Lower leg skin (tissue), 4 donors: Measurements from ENCODE around the gene RNU1-4. TPM values are rescaled to one million over a fixed set of nuclear protein-coding genes. Genes with fewer than 3 reads are reported as not detected.
"Not testable (repeated sequence)": the region's sequence is repeated elsewhere in the genome, so short reads cannot be mapped to it uniquely, and the experiment has no call there.

Experiments used
- DNase-seq, 2 donors: peaks; one replicate each; pipeline ENCODE4 v3.0.0-alpha.2; 2019; ENCODE audit warnings: low spot score in 2 of 2
- H3K4me3 ChIP-seq: fragments of 200-600 bp; sonication (generic); 2 replicates; pipeline ENCODE4 v1.5.1; 2017; ENCODE audit warnings: mild to moderate bottlenecking, low read depth; ENCODE audit not compliant: poor library complexity, severe bottlenecking
- WGBS, 2 donors: methylation state at CpG; one replicate each; pipeline ENCODE4 v1.1.5; 2018; 5-methylcytosine and 5-hydroxymethylcytosine counted together
- intact Hi-C: fragments of 100-400 bp; cut with DNase I; formaldehyde crosslinking; loops from one replicate; pipeline ENCODE4 v1.15.0; 2023; ENCODE audit warnings: low total_unique reads
- total RNA-seq, 4 donors: library from RNA; depleted of rRNA; stranded (reverse); fragments of >200 nt; gene quantifications; one replicate each; pipeline ENCODE4 v1.1.0, GENCODE V29; 2016

RNU1-4 gene
- total RNA-seq, 4 donors from 2014 or later, result under 0.01 TPM; not detected in 1

DNA sequence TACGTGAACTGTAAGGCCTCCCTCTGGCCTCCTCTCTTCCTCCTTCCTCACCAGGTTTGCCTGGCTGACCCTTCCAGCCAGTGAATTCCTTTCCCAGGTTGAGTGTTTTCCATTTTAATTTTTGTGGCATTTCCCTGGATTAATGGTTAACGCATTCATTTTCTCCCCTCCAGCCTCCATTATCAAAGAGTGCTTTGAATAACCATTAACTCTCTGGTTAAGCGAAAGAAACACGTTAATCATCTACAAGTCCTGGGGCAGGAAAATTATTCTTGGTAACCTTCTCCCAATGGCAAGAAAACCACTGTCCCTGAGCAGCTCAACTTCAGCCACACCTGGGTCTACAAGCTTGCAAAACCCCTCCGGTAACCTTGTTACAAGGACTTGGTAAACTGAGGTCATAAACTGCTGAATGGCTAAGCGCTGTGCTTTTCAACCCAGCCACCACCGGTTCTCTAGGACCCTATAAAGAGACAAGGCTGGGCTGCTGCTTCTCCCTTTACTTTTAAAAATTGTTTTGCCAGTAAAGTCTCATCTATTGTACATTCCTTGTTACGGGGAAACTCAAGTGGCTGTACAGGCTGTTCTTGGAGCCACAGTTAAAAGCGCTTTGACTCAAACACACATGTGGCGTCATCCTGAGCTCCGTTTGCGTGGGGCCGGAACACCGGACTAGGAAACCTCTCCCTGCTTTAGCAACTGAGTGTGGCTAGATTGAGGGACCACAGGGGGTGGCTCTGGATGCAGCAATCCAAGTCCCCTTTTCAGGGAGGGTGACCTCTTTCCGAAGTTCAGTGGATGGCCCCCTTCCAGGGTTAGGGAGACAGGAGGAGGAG, 24.7 kb downstream of the RNU1-4 start:
- 61 to 62% methylated on average over 15 of the region's 15 CpGs for WGBS, 2 donors
- H3K4me3 ChIP-seq, intact Hi-C loops: not testable (repeated sequence)
- peak; percentile 25 to 85 for DNase-seq

GRCh38 chr1:16765731-16766605, 25.7 kb downstream of the RNU1-4 start:
- DNase-seq, result peak; percentile 75 to 93
- intact Hi-C loops, H3K4me3 ChIP-seq: not testable (repeated sequence)
- 41 to 44% methylated on average over 27 of the region's 31 CpGs for WGBS, 2 donors

DNA sequence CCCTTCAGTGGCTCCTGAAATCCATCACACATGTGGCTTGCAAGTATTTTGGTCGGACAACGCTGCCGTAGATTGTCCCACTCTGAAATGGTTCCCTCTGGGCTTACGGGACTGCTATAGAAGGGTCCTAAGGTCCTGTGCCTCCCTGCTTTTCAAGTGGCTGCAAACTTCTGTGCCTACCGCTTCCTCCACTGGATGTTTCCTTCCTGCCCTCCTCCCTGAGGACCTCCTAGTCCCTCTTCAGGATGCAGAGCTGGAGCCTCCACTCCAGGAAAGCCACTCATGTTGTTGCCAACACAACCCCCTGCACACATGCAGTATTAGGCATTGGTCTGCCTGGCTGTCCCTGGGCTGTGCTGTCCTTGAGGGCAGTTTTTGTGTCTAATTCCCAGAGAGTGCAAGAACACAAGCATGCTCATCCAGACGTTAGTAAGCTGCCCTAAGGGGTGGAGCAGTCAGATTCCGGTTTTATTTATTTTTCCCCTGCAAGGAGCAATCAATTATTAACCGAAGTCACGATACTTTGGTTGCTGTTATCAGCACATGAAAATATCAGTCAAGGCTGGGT, 26.5 kb downstream of the RNU1-4 start:
- intact Hi-C loops, H3K4me3 ChIP-seq: not testable (repeated sequence)
- 52 to 59% methylated on average over 9 of the region's 9 CpGs for WGBS, 2 donors
- peak in 1 of 2 donors; percentile 80 for DNase-seq

DNA sequence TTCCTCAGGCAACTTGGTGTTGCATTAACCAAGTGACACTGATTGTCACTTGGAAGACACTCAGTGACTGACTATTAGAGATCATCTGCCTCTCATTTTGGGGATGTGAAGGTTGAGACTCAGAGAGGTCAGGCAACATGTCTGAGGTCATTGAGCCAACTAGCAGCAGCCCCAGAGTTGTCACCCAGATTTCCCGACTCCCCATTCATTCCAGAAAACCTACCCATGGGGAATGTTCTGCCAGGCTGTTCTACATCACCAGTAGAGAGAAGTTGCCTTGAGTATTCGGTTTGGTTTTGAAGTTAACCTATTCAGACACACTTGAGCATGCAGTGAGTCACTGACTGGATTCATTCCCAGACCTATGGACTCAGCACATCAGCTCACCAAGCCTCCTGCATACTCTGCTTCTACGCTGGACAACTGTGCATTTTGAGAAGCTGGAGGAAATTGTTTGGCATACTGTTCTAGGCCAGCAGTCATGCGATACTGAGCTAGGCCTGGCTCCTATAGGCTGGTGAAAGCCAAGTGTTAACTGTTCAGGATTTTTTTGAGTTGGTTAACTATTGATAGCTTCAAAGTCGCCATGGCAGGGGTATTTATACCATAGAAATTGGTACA, 29.9 kb downstream of the RNU1-4 start:
- WGBS, 2 donors, result 67 to 76% methylated on average over 5 of the region's 5 CpGs
- DNase-seq, H3K4me3 ChIP-seq, intact Hi-C loops: not testable (repeated sequence)

DNA sequence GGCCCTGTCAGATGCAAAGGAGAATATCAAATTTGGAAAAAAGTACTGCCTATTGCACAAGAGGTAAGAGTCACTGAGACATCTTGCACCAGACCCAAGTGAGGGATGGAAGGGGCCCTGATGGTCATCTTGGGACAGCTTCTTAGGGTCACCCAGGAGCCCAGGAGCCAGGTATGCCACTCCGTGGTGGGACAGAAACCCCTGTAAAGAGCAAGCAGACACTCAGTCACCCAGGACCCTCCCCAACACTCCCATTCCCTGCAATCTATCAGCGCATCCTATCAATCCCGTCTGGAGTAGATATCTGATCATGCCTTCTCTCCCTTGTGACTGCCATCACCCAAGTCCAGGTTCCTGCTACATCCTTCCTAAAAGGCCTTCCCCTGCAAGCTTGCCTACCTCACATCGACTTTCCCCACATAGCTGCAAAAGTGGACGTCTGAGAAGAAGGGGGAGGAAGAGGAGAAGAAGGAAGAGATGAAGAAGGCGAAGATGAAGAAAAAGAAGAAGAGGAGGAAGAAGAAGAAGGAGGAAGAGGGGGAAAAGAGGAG, 30.7 kb downstream of the RNU1-4 start:
- not testable (repeated sequence) for DNase-seq

DNA sequence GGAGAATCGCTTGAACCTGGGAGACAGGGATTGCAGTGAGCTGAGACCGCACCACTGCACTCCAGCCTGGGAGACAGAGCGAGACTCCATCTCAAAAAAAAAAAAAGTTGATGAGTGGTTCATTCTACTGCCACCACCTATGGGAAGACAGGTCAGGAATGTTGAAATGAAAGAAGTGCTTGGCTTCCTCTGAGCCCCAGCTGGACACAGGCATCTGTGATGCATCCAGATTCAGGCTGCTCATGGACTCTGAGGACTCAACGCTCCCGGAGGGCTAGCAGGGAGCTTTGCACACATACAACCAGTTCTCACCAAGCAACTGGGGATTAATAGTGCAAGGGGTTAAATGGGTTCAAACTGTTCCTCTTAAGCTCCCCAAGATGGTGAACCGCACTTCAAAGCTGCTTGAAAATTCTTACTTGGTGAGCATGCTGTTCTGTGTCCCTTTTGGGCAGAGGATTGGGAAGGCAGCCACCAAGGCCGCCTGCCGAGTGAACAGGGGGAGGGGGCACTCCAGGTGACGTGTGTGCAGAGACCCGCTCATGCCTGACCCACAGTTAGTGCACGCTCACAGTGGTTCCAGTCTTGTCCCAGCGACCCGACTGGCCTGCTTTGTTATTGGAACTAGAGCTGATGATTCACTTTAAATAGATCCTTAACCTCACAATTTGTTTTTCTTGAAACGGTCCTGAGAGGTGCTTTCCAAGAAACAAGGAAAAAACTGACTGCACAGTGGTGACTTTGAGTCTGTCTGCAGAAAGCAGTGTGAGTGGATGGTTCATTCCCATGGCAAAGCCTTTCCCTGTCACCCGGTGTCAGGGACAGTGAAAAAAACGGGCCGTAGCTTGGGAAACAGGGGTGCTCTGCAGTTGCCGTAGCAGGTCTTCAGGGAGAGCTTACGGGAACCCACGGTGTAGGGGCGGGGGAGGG, 32.2 kb downstream of the RNU1-4 start:
- H3K4me3 ChIP-seq, intact Hi-C loops: not testable (repeated sequence)
- DNase-seq, result peak in 1 of 2 donors; percentile 84
- 61 to 70% methylated on average over 13 to 14 of the region's 21 CpGs for WGBS, 2 donors

More for the DNA sequence above, 30.7 kb downstream of the RNU1-4 start:
- 67 to 70% methylated on average over 6 of the region's 6 CpGs for WGBS, 2 donors
- H3K4me3 ChIP-seq, intact Hi-C loops: not testable (repeated sequence)

DNA sequence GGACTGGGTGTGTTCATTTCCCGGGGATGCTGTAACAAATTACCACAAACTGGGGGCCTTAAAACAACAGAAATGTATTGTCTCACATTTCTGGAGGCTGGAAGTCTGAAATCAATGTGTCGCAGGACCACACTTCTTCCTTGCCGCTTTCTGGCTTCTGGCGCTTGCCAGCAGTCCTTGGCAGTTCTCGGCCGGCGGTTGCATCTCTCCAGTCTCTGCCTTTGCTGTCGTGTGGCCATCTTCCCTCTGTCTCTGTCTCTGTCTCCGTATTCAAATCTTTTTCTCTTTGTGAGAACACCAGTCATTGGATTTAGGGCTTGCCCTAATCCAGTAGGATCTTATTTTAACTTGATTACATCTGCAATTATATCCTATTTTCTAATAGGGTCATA, 32.9 kb downstream of the RNU1-4 start:
- 38 to 41% methylated on average over 8 of the region's 9 CpGs for WGBS, 2 donors
- intact Hi-C loops, DNase-seq, H3K4me3 ChIP-seq: not testable (repeated sequence)

GRCh38 chr1:16773723-16774122, 33.4 kb downstream of the RNU1-4 start:
- H3K4me3 ChIP-seq, intact Hi-C loops, DNase-seq: not testable (repeated sequence)
- WGBS, 2 donors, result 42 to 60% methylated on average over 4 of the region's 6 CpGs

- DNase-seq, intact Hi-C loops, H3K4me3 ChIP-seq: not testable (repeated sequence)
- WGBS, 2 donors, result 87 to 88% methylated on average over 6 to 10 of the region's 14 CpGs
These were observed 34.5 kb downstream of the RNU1-4 start for GRCh38 chr1:16774773-16775172.

- intact Hi-C loops, DNase-seq, H3K4me3 ChIP-seq: not testable (repeated sequence)
- WGBS, 2 donors, result 89 to 93% methylated on average over 6 to 7 of the region's 8 CpGs
These were observed 35.0 kb downstream of the RNU1-4 start for GRCh38 chr1:16775290-16775689.

GRCh38 chr1:16776248-16776647, 35.9 kb downstream of the RNU1-4 start:
- intact Hi-C loops, H3K4me3 ChIP-seq, DNase-seq: not testable (repeated sequence)
- 80 to 82% methylated on average over 5 of the region's 8 CpGs for WGBS, 2 donors

DNA sequence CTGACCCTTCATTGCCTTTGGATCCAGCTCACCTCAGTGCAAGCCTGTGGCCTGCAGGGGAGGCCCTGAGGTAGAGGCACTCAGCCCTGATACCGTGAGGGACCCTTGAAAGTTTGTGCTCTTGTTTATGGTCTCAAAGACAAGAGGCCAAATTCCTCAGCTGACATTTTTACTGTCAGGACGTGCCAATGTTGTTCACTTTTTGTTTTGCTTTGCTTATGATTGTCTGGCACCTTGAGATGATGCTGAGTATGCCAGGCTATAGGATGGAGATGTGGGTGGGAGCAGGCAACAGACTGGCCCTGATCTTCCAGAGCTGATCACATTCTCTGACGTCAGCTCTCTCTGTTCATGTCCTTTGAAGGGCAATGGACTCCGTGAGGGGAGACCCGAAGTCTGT, 36.5 kb downstream of the RNU1-4 start:
- H3K4me3 ChIP-seq, intact Hi-C loops, DNase-seq: not testable (repeated sequence)
- WGBS, 2 donors, result 82 to 92% methylated on average over 5 of the region's 5 CpGs

- DNase-seq, intact Hi-C loops, H3K4me3 ChIP-seq: not testable (repeated sequence)
- 94 to 95% methylated on average over 4 of the region's 4 CpGs for WGBS, 2 donors
These were observed 37.5 kb downstream of the RNU1-4 start for GRCh38 chr1:16777821-16778220.
